HG03432 (cell line): ENCODE results near the gene KCNK6.

ENCODE experiments used
- ATAC-seq: cut with Tn5 transposase; IDR thresholded peaks from one replicate; pipeline ENCODE4 v1.9.1; 2021; ENCODE audit warnings: mild to moderate bottlenecking, moderate library complexity; ENCODE audit not compliant: unreplicated experiment

Gene KCNK6

DNA sequence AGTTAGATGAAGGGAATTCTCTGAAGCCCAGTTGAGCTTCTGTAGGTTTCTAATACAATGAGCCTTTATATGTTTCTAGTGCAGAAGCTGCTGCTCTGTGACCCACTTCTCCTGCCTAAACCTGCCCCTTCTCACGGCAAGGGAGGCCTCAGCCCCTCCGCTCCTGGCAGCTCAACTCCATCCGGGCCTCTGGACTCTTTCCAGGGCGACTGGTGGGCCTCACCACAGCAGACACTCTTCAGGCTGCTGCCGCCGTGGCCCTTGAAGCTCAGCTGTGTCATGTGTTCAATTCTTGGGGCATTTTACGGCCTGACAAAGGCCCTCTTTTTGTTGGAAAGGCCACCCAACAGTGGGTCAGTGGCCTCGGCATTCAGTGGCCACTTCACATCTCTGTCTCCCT is 25.6 kb upstream of the KCNK6 start:
- no peak for ATAC-seq

- no peak for ATAC-seq
Observed at GRCh38 chr19:38298821-38299680, 20.6 kb upstream of the KCNK6 start.

GRCh38 chr19:38303517-38304351 is 15.9 kb upstream of the KCNK6 start, which contains the start of gene C19orf33:
Gene C19orf33 (plus strand): TSS chr19:38304251. CDS start chr19:38304262, 11 bp downstream.
- ATAC-seq = no peak

DNA sequence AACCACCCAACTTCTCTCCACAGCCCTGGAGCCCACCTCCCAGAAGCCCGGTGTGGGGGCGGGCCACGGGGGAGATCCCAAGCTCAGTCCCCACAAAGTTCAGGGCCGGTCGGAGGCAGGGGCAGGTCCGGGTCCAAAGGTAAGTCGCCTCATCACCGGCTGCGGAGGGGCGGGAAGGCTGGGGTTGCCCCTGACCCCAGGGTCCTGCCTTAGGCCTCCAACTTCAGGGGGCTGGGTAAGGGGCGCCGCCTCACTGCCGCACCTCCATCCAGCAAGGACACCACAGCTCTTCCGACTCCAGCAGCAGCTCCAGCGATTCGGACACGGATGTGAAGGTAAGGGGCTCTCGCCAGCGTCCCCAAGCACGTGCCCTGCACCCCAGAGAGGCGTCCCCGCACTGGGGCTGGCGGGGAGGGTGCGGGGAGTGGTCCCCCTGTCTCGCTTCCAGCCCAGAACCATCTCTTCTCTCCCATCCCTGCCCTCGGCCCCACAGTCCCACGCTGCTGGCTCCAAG is 15.2 kb upstream of the KCNK6 start:
- ATAC-seq = no peak

- ATAC-seq = no peak
Observed at GRCh38 chr19:38304866-38305429, 14.7 kb upstream of the KCNK6 start.

GRCh38 chr19:38306236-38306635 is 13.4 kb upstream of the KCNK6 start:
- ATAC-seq = no peak

GRCh38 chr19:38307076-38307475 is 12.6 kb upstream of the KCNK6 start:
- ATAC-seq = no peak

GRCh38 chr19:38307597-38307996 is 12.0 kb upstream of the KCNK6 start:
- ATAC-seq = no peak

DNA sequence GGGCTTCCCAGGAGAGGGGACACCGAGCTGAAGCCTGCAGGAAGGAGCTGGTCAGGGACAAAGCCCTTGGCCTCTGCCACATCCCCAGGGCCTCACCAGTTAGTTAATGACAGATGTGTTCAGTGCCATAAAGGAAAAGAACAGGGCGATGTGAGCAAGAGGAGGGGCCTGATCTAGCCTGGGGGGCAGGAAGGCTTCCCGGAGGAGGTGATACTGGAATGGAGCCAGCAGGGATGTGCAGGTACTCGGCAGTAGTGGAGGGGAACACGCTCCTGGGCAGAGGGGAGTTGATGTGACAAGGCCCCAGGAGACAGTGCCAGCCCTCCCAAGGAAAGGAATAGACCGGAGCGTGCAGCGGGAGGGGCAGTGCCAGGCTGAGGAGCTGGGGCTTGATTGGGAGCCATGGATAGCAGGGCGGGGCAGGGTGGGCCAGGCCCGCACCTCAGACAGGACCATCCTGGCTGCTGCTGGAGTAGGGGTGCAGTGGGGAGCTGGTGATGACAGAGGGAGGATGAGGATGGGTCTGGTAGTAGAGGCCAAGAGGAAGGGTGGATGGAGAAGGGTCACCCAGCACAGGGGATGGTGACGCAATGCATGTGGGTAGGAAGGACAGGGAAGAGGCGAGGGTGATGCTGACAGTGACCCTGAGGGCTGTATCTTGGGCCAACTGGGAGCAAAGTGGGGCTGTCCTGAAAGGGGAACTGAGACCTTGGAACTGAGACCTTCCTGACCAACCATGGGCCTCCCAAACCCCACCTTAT is 11.5 kb upstream of the KCNK6 start:
- no peak for ATAC-seq

DNA sequence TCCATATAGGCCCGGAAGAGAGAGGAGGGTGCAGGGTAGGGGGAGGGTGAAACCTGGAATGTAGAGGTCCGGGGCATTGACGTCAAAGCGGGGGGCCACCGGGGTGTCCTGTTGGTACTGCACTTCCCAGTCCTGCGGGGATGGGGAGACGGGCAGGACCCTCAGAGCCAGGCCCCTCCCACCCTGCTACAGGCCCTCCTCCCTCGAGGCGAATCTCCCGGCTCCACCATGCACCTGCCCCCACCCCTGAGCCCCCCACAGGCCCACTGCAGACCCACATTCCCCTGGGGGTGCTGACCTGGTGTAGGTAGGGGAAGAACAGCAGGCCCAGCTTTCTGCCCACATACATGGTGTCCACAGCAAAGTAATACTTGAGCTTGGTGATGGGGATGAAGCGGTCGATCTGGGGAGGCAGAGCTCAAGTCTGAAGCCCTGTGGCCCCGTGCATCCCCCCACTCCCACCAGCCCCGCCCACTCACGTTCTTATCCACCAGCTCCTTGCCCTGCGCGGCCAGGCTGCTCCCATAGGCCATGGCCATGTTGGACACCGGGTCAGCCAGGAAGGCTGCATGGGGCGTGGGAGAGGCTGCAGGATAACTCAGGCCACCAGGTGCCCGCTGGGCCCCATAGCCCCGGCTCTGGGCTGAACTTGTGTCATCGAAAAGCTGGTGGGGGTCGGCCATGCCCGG is 10.6 kb upstream of the KCNK6 start:
- ATAC-seq = no peak

- ATAC-seq = no peak
Observed at GRCh38 chr19:38309615-38310278, 9.9 kb upstream of the KCNK6 start.

DNA sequence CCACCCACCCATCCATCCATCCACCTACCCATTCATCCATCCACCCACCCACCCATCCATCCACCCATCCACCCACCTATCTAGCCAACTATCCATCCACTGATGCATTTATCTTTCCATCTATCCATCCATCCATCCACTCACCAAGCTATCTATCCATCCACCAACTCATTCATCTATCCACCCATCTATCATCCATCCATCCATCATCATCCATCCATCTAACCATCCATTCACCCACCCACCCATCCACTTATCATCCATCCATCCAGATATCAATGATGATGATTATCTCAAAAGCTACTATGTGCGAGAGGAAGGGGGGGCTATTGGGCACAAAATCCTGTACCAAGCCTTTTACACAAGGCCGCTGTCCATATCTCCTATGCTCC is 9.4 kb upstream of the KCNK6 start:
- ATAC-seq = no peak

DNA sequence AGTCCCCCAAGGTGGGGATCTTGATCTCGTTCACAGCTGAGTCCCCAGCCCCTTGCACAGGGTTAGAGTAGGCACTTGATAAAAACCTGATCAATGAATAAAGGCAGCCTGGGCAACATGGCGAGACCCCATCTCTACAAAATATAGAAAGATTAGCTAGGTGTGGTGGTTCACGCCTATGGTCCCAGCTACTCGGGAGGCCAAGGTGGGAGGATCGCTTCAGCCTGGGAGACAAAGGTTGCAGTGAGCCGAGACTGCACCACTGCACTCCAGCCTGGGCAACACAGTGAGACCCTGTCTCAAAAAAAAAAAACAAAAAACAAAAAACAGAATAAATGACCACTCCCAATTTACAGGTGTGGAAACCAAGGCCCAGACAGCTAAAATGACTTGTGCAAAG is 8.7 kb upstream of the KCNK6 start:
- ATAC-seq = no peak

- ATAC-seq = peak; percentile 87
Observed at GRCh38 chr19:38315657-38316476, 3.8 kb upstream of the KCNK6 start, which contains the start of gene YIF1B. Gene YIF1B (minus strand): TSS chr19:38315947. CDS start chr19:38315917, 30 bp downstream.

DNA sequence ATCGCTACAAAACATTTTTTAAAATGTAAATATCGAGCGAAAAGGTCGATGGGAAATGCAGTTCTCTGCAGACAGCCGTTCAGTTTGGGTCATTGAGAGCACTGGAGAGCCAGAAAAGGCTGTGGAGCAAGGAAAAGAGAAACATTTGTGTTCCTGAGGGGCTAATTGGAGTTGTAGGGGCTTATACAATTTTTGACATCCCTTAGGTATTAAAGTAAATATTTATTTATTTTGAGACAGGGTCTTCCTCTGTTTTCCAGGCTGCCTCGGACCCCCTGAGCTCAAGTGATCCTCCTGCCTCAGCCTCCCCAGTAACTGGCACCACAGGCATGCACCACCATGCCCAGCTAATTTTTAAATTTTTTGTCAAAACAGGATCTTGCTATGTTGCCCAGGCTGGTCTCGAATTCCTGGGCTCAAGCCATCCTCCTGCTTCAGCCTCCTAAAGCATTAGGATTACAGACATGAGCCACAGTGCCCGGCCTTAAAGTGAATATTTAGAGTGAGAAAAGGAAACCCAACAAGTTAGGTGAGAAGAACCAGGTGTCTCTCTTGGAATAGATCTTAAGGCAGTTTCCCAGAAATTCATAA is 3.1 kb upstream of the KCNK6 start:
- no peak for ATAC-seq

- ATAC-seq = no peak
Observed at GRCh38 chr19:38317104-38317612, 2.5 kb upstream of the KCNK6 start.

DNA sequence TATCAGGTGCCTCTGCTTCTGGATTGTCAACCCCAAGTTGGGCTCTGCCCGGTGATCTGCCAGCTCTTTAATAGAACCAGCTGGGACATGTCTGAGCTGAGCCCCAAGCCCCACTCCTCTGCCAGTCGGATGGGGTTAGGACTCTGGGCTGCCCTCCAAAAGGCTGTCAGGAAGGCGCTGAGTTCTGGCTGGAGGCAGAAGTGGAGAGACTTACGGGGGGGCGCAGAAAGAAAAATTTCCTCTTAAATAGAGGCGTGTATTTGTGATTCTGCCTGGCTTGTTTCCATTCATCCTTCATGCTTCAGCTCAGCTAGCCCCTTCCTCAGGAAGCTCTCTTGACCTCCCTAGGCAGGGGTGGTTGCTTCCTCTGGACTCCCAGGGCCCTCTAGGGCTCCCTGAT is 985 bp upstream of the KCNK6 start:
- ATAC-seq = no peak

GRCh38 chr19:38320969-38321339 is 1.3 kb downstream of the KCNK6 start:
- no peak for ATAC-seq
